Transverse colon (tissue), 4 donors: Measurements from ENCODE around the gene MOGAT1. TPM values are rescaled to one million over a fixed set of nuclear protein-coding genes. Genes with fewer than 3 reads are reported as not detected.

ENCODE experiments used
- DNase-seq: peaks from one replicate; pipeline ENCODE4 v3.0.0-alpha.2; 2019
- H3K27ac ChIP-seq, 4 donors: fragments of 200-600 bp; sonication (generic); 2 replicates each; pipeline ENCODE4 v1.5.1; 2016 to 2018; ENCODE audit warnings: inconsistent platforms in 4 of 4
- H3K27me3 ChIP-seq: fragments of 200-600 bp; sonication (generic); 2 replicates; pipeline ENCODE4 v1.5.1; 2017; ENCODE audit warnings: inconsistent platforms
- H3K36me3 ChIP-seq, 4 donors: fragments of 200-600 bp; sonication (generic); 2 replicates each; pipeline ENCODE4 v1.5.1; 2017 to 2019; ENCODE audit warnings: inconsistent platforms in 4 of 4
- H3K4me1 ChIP-seq, 4 donors: fragments of 200-600 bp; sonication (generic); 2 replicates each; pipeline ENCODE4 v1.5.1; 2017 to 2020; ENCODE audit warnings: inconsistent platforms in 4 of 4
- H3K4me3 ChIP-seq, 4 donors: fragments of 200-600 bp; sonication (generic); 1 replicate in 1 of 4; 2 replicates in 3 of 4; pipeline versions ENCODE4 v1.5.1 to v1.6.1; 2017 to 2019; ENCODE audit warnings: inconsistent platforms in 4 of 4
- H3K9me3 ChIP-seq, 2 donors: fragments of 200-600 bp; sonication (generic); 2 replicates each; pipeline ENCODE4 v1.5.1; 2017 to 2019; ENCODE audit warnings: inconsistent platforms in 2 of 2
- CTCF ChIP-seq, 5 experiments: fragments of 200-600 bp in 3 of 5; fragments of 450-650 bp in 2 of 5; sonication (generic) in 3 of 5; IDR thresholded peaks; 1 replicate in 2 of 5; 2 replicates in 3 of 5; pipeline ENCODE4 v1.5.1; 2016 to 2017; ENCODE audit warnings: antibody characterized with exemption in 5 of 5, inconsistent platforms in 3 of 5, mild to moderate bottlenecking in 2 of 5, moderate library complexity in 1 of 5
- EP300 ChIP-seq: sonication (generic); formaldehyde crosslinking; IDR thresholded peaks from one replicate; pipeline ENCODE4 v1.6.1; 2017; ENCODE audit warnings: antibody characterized with exemption, low read depth
- POLR2A ChIP-seq: fragments of 450-650 bp; IDR thresholded peaks from one replicate; pipeline ENCODE4 v1.6.1; 2016; ENCODE audit warnings: antibody characterized with exemption, mild to moderate bottlenecking, moderate library complexity
- POLR2AphosphoS5 ChIP-seq, 3 donors: sonication (generic); formaldehyde crosslinking; IDR thresholded peaks; one replicate each; pipeline ENCODE4 v1.6.1; 2016; ENCODE audit warnings: antibody characterized with exemption in 3 of 3
- WGBS, 2 donors: methylation state at CpG; one replicate each; pipeline ENCODE4 v1.1.5; 2018; ENCODE audit warnings: low coverage in 1 of 2; 5-methylcytosine and 5-hydroxymethylcytosine counted together
- in situ Hi-C, 4 donors: fragments of 200-750 bp; cut with MboI; loops; one replicate each; pipeline versions ENCODE4 v1.15.0 to v1.15.1; 2017; ENCODE audit warnings: low sequenced_read_pairs in 3 of 4, low pct_ligation_motif_present in 1 of 4, low pct_unique_long_range_greater_than_20kb in 1 of 4
- intact Hi-C: fragments of 100-400 bp; cut with DNase I; formaldehyde crosslinking; loops from one replicate; pipeline ENCODE4 v1.15.1; 2023; ENCODE audit warnings: low total_unique reads
- total RNA-seq, 4 donors: library from RNA; depleted of rRNA; stranded (reverse); fragments of >200 nt; gene quantifications; one replicate each; pipeline ENCODE4 v1.1.0, GENCODE V29; 2016

The MOGAT1 gene
- total RNA-seq, 4 donors from 2014 or later = 0.80 TPM; not detected in 3

- WGBS, 2 donors = 81 to 83% methylated on average over 5 to 6 of the region's 6 CpGs
- in situ Hi-C loops = no loop called here
- no peaks in the 10 kb centered on the region for H3K27me3 ChIP-seq
Observed at GRCh38 chr2:222736924-222737323, 65.5 kb downstream of the MOGAT1 start.

GRCh38 chr2:222738312-222738711, 66.9 kb downstream of the MOGAT1 start:
- intact Hi-C loops = no loop called here
- peaks cover 9 to 14% (median 10%) of the 10 kb centered on the region in 4 donors for H3K4me1 ChIP-seq
- no peak for TF ChIP-seq CTCF (IDR thresholded peaks at IDR 0.05)
- 93 to 96% methylated on average over 5 of the region's 5 CpGs for WGBS, 2 donors
- H3K4me3 ChIP-seq = no peak overlapping the region
- H3K9me3 ChIP-seq = no peaks in the 10 kb centered on the region
- no peak overlapping the region for H3K27ac ChIP-seq
- DNase-seq = no peak
- no peaks in the 10 kb centered on the region for H3K27me3 ChIP-seq
- H3K36me3 ChIP-seq = no peaks in the 10 kb centered on the region
- in situ Hi-C loops = no loop called here

More at GRCh38 chr2:222736924-222737323, 65.5 kb downstream of the MOGAT1 start:
- TF ChIP-seq CTCF (IDR thresholded peaks at IDR 0.05) (no peak), EP300 (no peak)
- intact Hi-C loops = no loop called here
- Histone ChIP-seq H3K4me3 (no peak overlapping the region), H3K36me3 (no peaks in the 10 kb centered on the region), H3K4me1 (peaks cover 9 to 16% (median 12%) of the 10 kb centered on the region in 4 donors), H3K27ac (no peak overlapping the region), H3K9me3 (no peaks in the 10 kb centered on the region)
- no peak for DNase-seq

- intact Hi-C loops = no loop called here
- Histone ChIP-seq H3K27ac (no peak overlapping the region), H3K4me1 (peaks cover 7 to 10% (median 8%) of the 10 kb centered on the region in 4 donors), H3K27me3 (no peaks in the 10 kb centered on the region), H3K4me3 (no peak overlapping the region), H3K9me3 (no peaks in the 10 kb centered on the region), H3K36me3 (no peaks in the 10 kb centered on the region)
- TF ChIP-seq EP300 = no peak
- TF ChIP-seq POLR2AphosphoS5 (IDR thresholded peaks at IDR 0.05) = no peak
- no peak for TF ChIP-seq POLR2A
- TF ChIP-seq CTCF (IDR thresholded peaks at IDR 0.05) = no peak
- 40 to 77% methylated on average over 2 to 3 of the region's 3 CpGs for WGBS, 2 donors
- in situ Hi-C loops = no loop called here
- DNase-seq = peak; percentile 30
Observed at GRCh38 chr2:222738809-222739208, 67.4 kb downstream of the MOGAT1 start.

GRCh38 chr2:222739939-222740338, 68.5 kb downstream of the MOGAT1 start:
- in situ Hi-C loops (no loop called here), intact Hi-C loops (no loop called here)

More at GRCh38 chr2:222739939-222740338, 68.5 kb downstream of the MOGAT1 start:
- Histone ChIP-seq H3K27me3 (no peaks in the 10 kb centered on the region), H3K4me1 (peaks cover 0 to 4% (median 0%) of the 10 kb centered on the region in 4 donors), H3K4me3 (no peak overlapping the region), H3K36me3 (no peaks in the 10 kb centered on the region), H3K9me3 (no peaks in the 10 kb centered on the region), H3K27ac (no peak overlapping the region)
- DNase-seq = no peak
- 93 to 100% methylated on average over 2 to 4 of the region's 4 CpGs for WGBS, 2 donors
- TF ChIP-seq CTCF (IDR thresholded peaks at IDR 0.05) (no peak), POLR2AphosphoS5 (IDR thresholded peaks at IDR 0.05) (no peak), EP300 (no peak), POLR2A (no peak)
